SK-N-MC (cell line): ENCODE measurements around the gene FLVCR1.

Experiments
- DNase-seq: peaks from one replicate; pipeline ENCODE4 v3.0.0-alpha.2; 2011; ENCODE audit warnings: low read depth, low spot score
- H3K27ac ChIP-seq: fragments of 200-600 bp; sonication (generic); 2 replicates; pipeline ENCODE4 v1.5.1; 2016; ENCODE audit warnings: mixed run types
- H3K36me3 ChIP-seq: fragments of 200-600 bp; sonication (generic); 2 replicates; pipeline ENCODE4 v1.6.1; 2017; ENCODE audit warnings: antibody characterized with exemption, low read length, mixed read lengths; ENCODE audit not compliant: insufficient read depth
- H3K4me3 ChIP-seq: fragments of 200-600 bp; sonication (generic); 2 replicates; pipeline ENCODE4 v1.5.1; 2016
- H3K9ac ChIP-seq: fragments of 200-600 bp; sonication (generic); 2 replicates; pipeline ENCODE4 v1.8.0; 2017; ENCODE audit warnings: mixed run types, mixed read lengths; ENCODE audit not compliant: insufficient read length
- H3K9me3 ChIP-seq: fragments of 200-600 bp; sonication (generic); 2 replicates; pipeline ENCODE4 v1.6.1; 2017; ENCODE audit warnings: low read depth, mild to moderate bottlenecking, antibody characterized with exemption, low read length, moderate library complexity, mixed read lengths
- EZH2 ChIP-seq: fragments of 200-600 bp; sonication (generic); IDR thresholded peaks from one replicate; pipeline ENCODE4 v1.6.1; 2017; ENCODE audit warnings: antibody characterized with exemption
- FOXP2 ChIP-seq: optimal IDR thresholded peaks from 2 replicates; pipeline ENCODE3; 2011; ENCODE audit warnings: mild to moderate bottlenecking, moderate library complexity; ENCODE audit not compliant: insufficient read depth; ENCODE audit errors: extremely low read length, control extremely low read depth
- POLR2AphosphoS5 ChIP-seq: IDR thresholded peaks from 2 replicates; pipeline ENCODE4 v1.6.1; 2012; ENCODE audit warnings: mild to moderate bottlenecking, low read depth, low read length, borderline replicate concordance

Gene FLVCR1

GRCh38 chr1:212945056-212945455 is 87.0 kb downstream of the FLVCR1 start:
- no peak for TF ChIP-seq POLR2AphosphoS5
- no peak for TF ChIP-seq EZH2
- no peak for TF ChIP-seq FOXP2

GRCh38 chr1:212945463-212946160 is 87.5 kb downstream of the FLVCR1 start:
- H3K9me3 ChIP-seq: no peaks in the 10 kb centered on the region
- DNase-seq: no peak
- H3K27ac ChIP-seq: no peak overlapping the region
- TF ChIP-seq POLR2AphosphoS5 (no peak), EZH2 (no peak), FOXP2 (no peak)
- no peak overlapping the region for H3K4me3 ChIP-seq
- no peaks in the 10 kb centered on the region for H3K36me3 ChIP-seq
- no peak overlapping the region for H3K9ac ChIP-seq

More at GRCh38 chr1:212945056-212945455, 87.0 kb downstream of the FLVCR1 start:
- Histone ChIP-seq H3K36me3 (no peaks in the 10 kb centered on the region), H3K9me3 (no peaks in the 10 kb centered on the region), H3K27ac (no peak overlapping the region), H3K9ac (no peak overlapping the region), H3K4me3 (no peak overlapping the region)
- DNase-seq: no peak

GRCh38 chr1:212946872-212947271 is 88.8 kb downstream of the FLVCR1 start:
- H3K9ac ChIP-seq: no peak overlapping the region
- no peaks in the 10 kb centered on the region for H3K36me3 ChIP-seq
- no peak for TF ChIP-seq FOXP2
- TF ChIP-seq EZH2: no peak
- TF ChIP-seq POLR2AphosphoS5: no peak
- no peaks in the 10 kb centered on the region for H3K9me3 ChIP-seq
- no peak overlapping the region for H3K27ac ChIP-seq
- no peak overlapping the region for H3K4me3 ChIP-seq
- DNase-seq: no peak
